HL-60/S4 (cell line): ENCODE data around the gene ZBTB17.
"Not testable (repeated sequence)": the region's sequence is repeated elsewhere in the genome, so short reads cannot be mapped to it uniquely, and the experiment has no call there.

Experiments
- in situ Hi-C: fragments of 300-500 bp; cut with MboI; formaldehyde crosslinking; loops from 2 replicates; pipeline ENCODE4 v1.14.3; 2022; ENCODE audit warnings: low sequenced_read_pairs

ZBTB17 gene

DNA sequence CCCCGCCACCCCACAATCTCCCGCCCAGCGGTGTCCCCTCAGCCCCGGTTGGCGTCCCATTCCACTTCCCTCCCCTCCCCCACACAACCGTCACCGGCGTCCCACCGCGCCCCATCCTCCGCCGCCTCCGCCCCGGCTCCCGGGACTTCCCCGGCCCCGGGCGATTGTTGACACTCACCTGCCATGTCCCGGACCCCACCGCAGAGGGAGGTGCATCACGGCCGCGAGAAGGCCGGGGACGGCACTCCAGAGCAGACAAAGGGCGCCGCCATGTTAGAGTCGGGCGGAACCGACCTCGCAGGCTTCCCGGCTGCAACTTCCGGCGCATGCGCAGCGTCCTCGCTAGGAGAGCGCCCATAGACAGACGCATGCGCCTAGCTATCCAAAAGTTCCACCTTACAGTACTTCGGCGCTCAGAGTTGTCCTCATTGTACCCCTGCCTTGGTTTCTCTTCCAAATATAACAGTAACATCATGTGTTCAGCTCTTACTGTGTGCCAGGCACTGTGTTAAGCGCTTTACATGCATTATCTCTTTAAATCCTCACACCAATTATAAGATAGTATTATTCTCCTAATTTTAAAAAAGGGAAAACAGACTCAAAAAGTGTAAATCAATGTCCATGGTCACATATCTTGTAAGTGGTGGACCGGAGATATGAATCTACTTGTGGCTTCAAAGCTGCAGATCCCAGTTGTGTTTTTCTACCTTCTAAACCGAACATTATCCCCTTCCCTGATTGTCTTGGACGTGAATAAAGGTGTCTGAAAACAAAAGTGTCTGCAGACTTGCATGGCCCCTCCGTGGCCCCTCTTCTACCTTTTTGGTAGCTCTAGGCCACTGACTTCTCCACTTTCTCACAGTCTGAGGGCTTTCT, at the start of gene ZBTB17:
TSS of gene ZBTB17 (minus strand) at position 297 of the 876 bp plus-strand sequence. CDS start 27,606 bp downstream, outside the sequence.
- in situ Hi-C loops, result loop anchor here (25.0 kb wide), 1 partner anchor 164 kb away; the partner anchor contains the start of gene UQCRHL

DNA sequence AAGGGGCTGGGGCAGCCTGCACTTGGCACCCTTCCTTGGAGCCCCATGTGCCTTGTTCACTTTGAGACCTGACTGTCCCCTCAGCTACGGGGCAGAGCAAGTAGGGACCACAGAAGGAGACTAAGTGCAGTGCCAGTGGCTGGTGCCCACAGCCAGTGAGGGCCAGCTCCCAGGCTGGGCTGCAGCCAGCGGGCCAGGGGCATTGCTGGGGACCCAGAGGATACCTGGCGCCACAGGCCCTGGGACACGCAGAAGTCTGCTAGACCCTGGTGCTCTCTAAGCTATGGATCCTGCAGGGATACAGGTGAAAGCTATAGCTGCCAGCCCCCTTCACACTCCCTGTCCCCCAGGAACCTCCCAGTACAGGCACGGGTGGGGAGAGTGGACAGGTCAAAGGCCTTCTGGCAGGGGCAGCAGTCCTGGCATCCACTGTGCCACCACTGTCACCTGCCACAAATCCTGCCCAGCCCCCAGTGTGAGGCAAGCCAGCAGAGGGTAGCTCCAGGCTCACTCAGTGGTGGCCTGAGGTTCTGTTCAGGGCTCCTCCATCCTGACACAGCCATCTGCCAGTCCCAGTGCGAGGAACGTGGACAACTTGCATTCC, 47.3 kb upstream of the ZBTB17 start:
- in situ Hi-C loops, result no loop called here

DNA sequence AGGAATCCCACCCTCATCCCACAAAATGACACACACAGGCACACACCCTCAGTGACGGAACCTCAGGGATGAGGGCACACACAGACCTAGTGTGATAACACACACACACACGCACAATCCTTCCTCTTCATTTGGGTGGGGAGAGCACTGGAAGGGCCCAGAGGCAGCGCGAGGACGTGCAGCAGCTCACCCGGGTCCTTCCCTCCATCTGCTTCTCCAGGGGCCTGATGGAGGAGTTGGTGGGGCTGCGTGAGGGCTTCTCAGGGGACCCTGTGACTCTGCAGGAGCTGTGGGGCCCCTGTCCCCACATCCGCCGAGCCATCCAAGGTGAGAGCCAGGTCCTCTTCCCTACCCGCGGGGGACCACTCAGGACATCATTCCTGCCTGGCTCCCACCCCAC, 46.5 kb upstream of the ZBTB17 start:
- in situ Hi-C loops, result no loop called here

GRCh38 chr1:16021681-16022080, 45.8 kb upstream of the ZBTB17 start, which contains the start of gene CLCNKA:
Gene CLCNKA (plus strand): TSS chr1:16022036. CDS start chr1:16022620, 584 bp downstream.
- in situ Hi-C loops, result no loop called here

DNA sequence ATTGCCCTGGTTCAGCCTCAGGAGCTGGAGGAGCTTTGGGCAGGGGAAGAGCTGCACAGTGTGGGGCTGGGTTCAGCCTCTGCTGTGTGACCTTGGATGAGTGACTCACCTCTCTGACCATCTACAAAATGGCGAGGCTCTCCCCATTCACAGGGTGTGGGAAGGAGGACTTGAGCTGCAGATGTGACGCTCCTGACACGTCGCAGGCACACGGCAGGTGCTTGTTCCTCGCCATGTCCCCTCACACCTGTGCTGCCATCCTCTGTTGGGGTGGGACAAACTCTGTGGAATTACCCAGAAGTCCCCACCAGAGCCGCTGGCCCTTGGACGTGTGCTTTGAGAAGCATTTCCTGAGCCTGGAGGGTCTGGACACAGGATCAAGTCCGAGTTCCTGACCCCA, 45.0 kb upstream of the ZBTB17 start:
- in situ Hi-C loops, result not testable (repeated sequence)

GRCh38 chr1:16020325-16020724, 44.4 kb upstream of the ZBTB17 start:
- in situ Hi-C loops, result no loop called here

- in situ Hi-C loops, result no loop called here
Measured at GRCh38 chr1:16019644-16020277, 43.9 kb upstream of the ZBTB17 start.

- in situ Hi-C loops, result no loop called here
Measured at GRCh38 chr1:16018749-16019643, 43.1 kb upstream of the ZBTB17 start.

- in situ Hi-C loops, result no loop called here
Measured at GRCh38 chr1:16018308-16018707, 42.4 kb upstream of the ZBTB17 start.

GRCh38 chr1:16017461-16018303, 41.8 kb upstream of the ZBTB17 start, which contains the start of gene HSPB7:
Gene HSPB7 (minus strand): TSS chr1:16018043. CDS start chr1:16017963, 80 bp downstream.
- in situ Hi-C loops, result no loop called here

- in situ Hi-C loops, result no loop called here
Measured at GRCh38 chr1:16017076-16017460, 41.2 kb upstream of the ZBTB17 start.

GRCh38 chr1:16015960-16016901, 40.3 kb upstream of the ZBTB17 start:
- in situ Hi-C loops, result no loop called here

- in situ Hi-C loops, result no loop called here
Measured at GRCh38 chr1:16015491-16015890, 39.6 kb upstream of the ZBTB17 start.

- in situ Hi-C loops, result no loop called here
Measured at GRCh38 chr1:16014509-16015482, 38.9 kb upstream of the ZBTB17 start.

DNA sequence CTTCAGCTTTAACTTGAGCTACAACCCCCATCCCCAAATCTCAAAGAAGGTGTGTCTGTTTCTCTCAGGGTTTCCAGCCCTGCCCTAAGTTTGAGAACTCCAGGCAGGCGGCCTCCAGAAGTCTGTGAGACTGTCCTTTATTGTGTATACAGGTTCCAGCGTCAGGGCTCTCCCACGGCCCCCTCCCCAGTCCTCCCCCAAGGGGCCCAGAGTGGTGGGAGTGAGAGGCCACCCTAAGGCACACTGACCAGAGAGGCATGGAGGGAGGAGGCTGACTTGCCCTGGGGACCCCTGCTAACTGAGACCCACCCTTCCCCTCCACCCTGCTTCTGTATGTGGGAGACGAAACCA, 38.0 kb upstream of the ZBTB17 start:
- in situ Hi-C loops, result no loop called here

- in situ Hi-C loops, result no loop called here
Measured at GRCh38 chr1:16013220-16013907, 37.5 kb upstream of the ZBTB17 start.
